Thyroid gland (tissue), 4 donors: ENCODE results near the gene ARHGAP18. TPM values are rescaled to one million over a fixed set of nuclear protein-coding genes. Genes with fewer than 3 reads are reported as not detected.

ENCODE experiments used
- DNase-seq, 2 donors: peaks; one replicate each; pipeline ENCODE4 v3.0.0-alpha.2; 2019
- H3K27ac ChIP-seq, 3 donors: fragments of 200-600 bp; sonication (generic); 1 replicate in 2 of 3; 2 replicates in 1 of 3; pipeline ENCODE4 v1.5.1; 2016 to 2019; ENCODE audit warnings: mild to moderate bottlenecking in 1 of 3, moderate library complexity in 1 of 3
- H3K27me3 ChIP-seq: fragments of 200-600 bp; sonication (generic); one replicate; pipeline ENCODE4 v1.5.1; 2019
- H3K36me3 ChIP-seq, 2 donors: fragments of 200-600 bp; sonication (generic); one replicate each; pipeline ENCODE4 v1.5.1; 2016 to 2019
- H3K4me1 ChIP-seq, 2 donors: fragments of 200-600 bp; sonication (generic); one replicate each; pipeline ENCODE4 v1.5.1; 2017 to 2019
- H3K4me3 ChIP-seq, 3 donors: fragments of 200-600 bp; sonication (generic); replicated peaks in 1 of 3; 1 replicate in 2 of 3; 2 replicates in 1 of 3; pipeline ENCODE4 v1.5.1; 2016; ENCODE audit warnings: mild to moderate bottlenecking in 1 of 3
- H3K9me3 ChIP-seq: fragments of 200-600 bp; sonication (generic); one replicate; pipeline ENCODE4 v1.5.1; 2017
- CTCF ChIP-seq, 6 experiments: fragments of 200-600 bp in 3 of 6; fragments of 450-650 bp in 3 of 6; sonication (generic) in 3 of 6; IDR thresholded peaks; one replicate each; pipeline ENCODE4 v1.5.1; 2016 to 2019; ENCODE audit warnings: antibody characterized with exemption in 6 of 6, mild to moderate bottlenecking in 2 of 6, inconsistent platforms in 1 of 6, moderate library complexity in 1 of 6
- POLR2A ChIP-seq, 2 donors: fragments of 450-650 bp; IDR thresholded peaks; one replicate each; pipeline ENCODE4 v1.6.1; 2017; ENCODE audit warnings: antibody characterized with exemption in 2 of 2, mild to moderate bottlenecking in 2 of 2, moderate library complexity in 1 of 2
- WGBS, 2 donors: methylation state at CpG; one replicate each; pipeline ENCODE4 v1.1.5; 2017; 5-methylcytosine and 5-hydroxymethylcytosine counted together
- intact Hi-C: fragments of 100-400 bp; cut with DNase I; formaldehyde crosslinking; loops from one replicate; pipeline ENCODE4 v1.15.1; 2023
- total RNA-seq, 4 donors: library from RNA; depleted of rRNA; stranded (reverse); fragments of >200 nt; gene quantifications; one replicate each; pipeline ENCODE4 v1.2.3, GENCODE V29; 2016

ARHGAP18 gene
- 10 to 100 TPM; 26.5 to 31.6 (median 28.3) TPM for total RNA-seq

GRCh38 chr6:129709769-129710449 is at the start of gene ARHGAP18:
Gene ARHGAP18 (minus strand): TSS chr6:129710177. CDS start chr6:129710136, 41 bp downstream.
- Histone ChIP-seq H3K4me3 (peak within 1 kb of the TSS; percentile 15 to 56 (median 44)), H3K27ac (peak within 1 kb of the TSS; percentile 37 to 90 (median 83)), H3K4me1 (peaks cover 13 to 24% of the 10 kb centered on the region in 2 donors), H3K9me3 (no peaks in the 10 kb centered on the region), H3K36me3 (no peaks in the 10 kb centered on the region), H3K27me3 (no peaks in the 10 kb centered on the region)
- WGBS, 2 donors: 0% methylated on average over 23 of the region's 23 CpGs
- intact Hi-C loops: no loop called here
- peak; percentile 4 to 91 for TF ChIP-seq POLR2A (IDR thresholded peaks at IDR 0.05)
- no peak for TF ChIP-seq CTCF (IDR thresholded peaks at IDR 0.05)
- peak; percentile 93 to 95 for DNase-seq

- no peak for DNase-seq
- no peaks in the 10 kb centered on the region for H3K27me3 ChIP-seq
- no peaks in the 10 kb centered on the region for H3K9me3 ChIP-seq
- H3K4me1 ChIP-seq: no peaks in the 10 kb centered on the region
- no peak overlapping the region for H3K4me3 ChIP-seq
- TF ChIP-seq CTCF (IDR thresholded peaks at IDR 0.05) (no peak), POLR2A (IDR thresholded peaks at IDR 0.05) (no peak)
- intact Hi-C loops: no loop called here
- 95 to 98% methylated on average over 1 of the region's 1 CpG for WGBS, 2 donors
- no peak overlapping the region for H3K27ac ChIP-seq
- H3K36me3 ChIP-seq: no peaks in the 10 kb centered on the region
Observed at GRCh38 chr6:129755787-129756186, 45.8 kb upstream of the ARHGAP18 start.

- intact Hi-C loops: no loop called here
- Histone ChIP-seq H3K27ac (no peak overlapping the region), H3K27me3 (no peaks in the 10 kb centered on the region), H3K4me3 (no peak overlapping the region), H3K36me3 (no peaks in the 10 kb centered on the region), H3K9me3 (no peaks in the 10 kb centered on the region), H3K4me1 (peaks cover 0 to 6% of the 10 kb centered on the region in 2 donors)
- DNase-seq: no peak
- whole genome bisulfite sequencing, 2 donors: 85 to 89% methylated on average over 2 of the region's 2 CpGs
- TF ChIP-seq POLR2A (IDR thresholded peaks at IDR 0.05) (no peak), CTCF (IDR thresholded peaks at IDR 0.05) (no peak)
Observed at GRCh38 chr6:129754750-129755149, 44.8 kb upstream of the ARHGAP18 start.

- Histone ChIP-seq H3K4me1 (peaks cover 0 to 9% of the 10 kb centered on the region in 2 donors), H3K4me3 (no peak overlapping the region), H3K27me3 (no peaks in the 10 kb centered on the region), H3K9me3 (no peaks in the 10 kb centered on the region), H3K27ac (no peak overlapping the region), H3K36me3 (no peaks in the 10 kb centered on the region)
- DNase-seq: no peak
- 97 to 99% methylated on average over 2 of the region's 2 CpGs for WGBS, 2 donors
- intact Hi-C loops: no loop called here
- TF ChIP-seq POLR2A (IDR thresholded peaks at IDR 0.05) (no peak), CTCF (IDR thresholded peaks at IDR 0.05) (no peak)
Observed at GRCh38 chr6:129753422-129753821, 43.4 kb upstream of the ARHGAP18 start.

GRCh38 chr6:129751384-129751783 is 41.4 kb upstream of the ARHGAP18 start:
- WGBS, 2 donors: 70 to 84% methylated on average over 1 of the region's 1 CpG
- Histone ChIP-seq H3K4me1 (peaks cover 0 to 9% of the 10 kb centered on the region in 2 donors), H3K27me3 (no peaks in the 10 kb centered on the region), H3K4me3 (no peak overlapping the region), H3K36me3 (no peaks in the 10 kb centered on the region), H3K27ac (no peak overlapping the region), H3K9me3 (no peaks in the 10 kb centered on the region)
- DNase-seq: no peak
- TF ChIP-seq CTCF (IDR thresholded peaks at IDR 0.05) (no peak), POLR2A (IDR thresholded peaks at IDR 0.05) (no peak)
- intact Hi-C loops: no loop called here
